RWPE2 (cell line): Measurements from ENCODE around the gene ZCCHC10.
"Not testable (repeated sequence)": the region's sequence is repeated elsewhere in the genome, so short reads cannot be mapped to it uniquely, and the experiment has no call there.

Experiments used
- ATAC-seq: fragments of 200-7000 bp; cut with Tn5 transposase; 3 replicates; pipeline ENCODE4 v1.9.1; 2021; ENCODE audit warnings: low read depth
- DNase-seq: peaks from one replicate; pipeline ENCODE4 v3.0.0-alpha.2; 2020; ENCODE audit warnings: low spot score
- H3K27ac ChIP-seq: fragments of 450-650 bp; 2 replicates; pipeline ENCODE4 v1.5.1; 2017; ENCODE audit warnings: mild to moderate bottlenecking; ENCODE audit not compliant: poor library complexity, severe bottlenecking
- H3K27me3 ChIP-seq: fragments of 250-450 bp; sonication (Bioruptor Pico); 2 replicates; pipeline ENCODE4 v1.5.1; 2021; ENCODE audit warnings: mild to moderate bottlenecking, moderate library complexity; ENCODE audit not compliant: insufficient read depth, poor library complexity, severe bottlenecking
- H3K36me3 ChIP-seq: fragments of 250-450 bp; sonication (Bioruptor Pico); 2 replicates; pipeline ENCODE4 v1.5.1; 2020; ENCODE audit warnings: low read depth, mild to moderate bottlenecking, moderate library complexity
- H3K4me1 ChIP-seq: fragments of 250-450 bp; sonication (Bioruptor Pico); 2 replicates; pipeline ENCODE4 v1.5.1; 2021; ENCODE audit warnings: mild to moderate bottlenecking, moderate library complexity; ENCODE audit not compliant: insufficient read depth, poor library complexity, severe bottlenecking
- H3K4me3 ChIP-seq: fragments of 250-450 bp; sonication (Bioruptor Pico); 2 replicates; pipeline ENCODE4 v1.5.1; 2021; ENCODE audit warnings: mild to moderate bottlenecking, moderate library complexity; ENCODE audit not compliant: severe bottlenecking
- H3K9me3 ChIP-seq: fragments of 250-450 bp; sonication (Bioruptor Pico); 2 replicates; pipeline ENCODE4 v1.5.1; 2021; ENCODE audit warnings: mild to moderate bottlenecking, moderate library complexity; ENCODE audit not compliant: severe bottlenecking
- TF ChIP-seq, protein P1 (sequence below): fragments of 450-650 bp; IDR thresholded peaks from one replicate; pipeline ENCODE4 v1.5.1; 2017; ENCODE audit warnings: mild to moderate bottlenecking, moderate library complexity; ENCODE audit not compliant: poor library complexity, severe bottlenecking

The ZCCHC10 gene

DNA sequence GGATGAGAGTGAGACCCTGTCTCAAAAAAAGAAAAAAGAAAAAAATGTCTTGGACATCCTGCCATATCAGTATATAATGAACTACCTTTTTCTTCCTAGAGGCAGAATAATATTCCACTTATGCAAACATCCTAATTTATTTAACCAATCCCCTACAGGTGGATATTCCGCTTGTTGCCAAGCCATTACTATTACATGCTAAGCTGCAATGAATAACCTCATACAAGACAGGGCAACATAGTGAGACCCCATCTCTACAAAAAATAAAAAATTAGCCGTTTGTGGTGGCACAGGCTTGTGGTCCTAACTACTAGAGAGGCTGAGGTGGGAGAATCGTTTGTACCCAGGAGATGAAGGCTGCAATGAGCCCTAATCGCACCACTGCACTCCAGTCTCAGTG lies 61.2 kb downstream of the ZCCHC10 start:
- H3K36me3 ChIP-seq = peaks cover 11% of the 10 kb centered on the region
- TF ChIP-seq, protein P1, sequence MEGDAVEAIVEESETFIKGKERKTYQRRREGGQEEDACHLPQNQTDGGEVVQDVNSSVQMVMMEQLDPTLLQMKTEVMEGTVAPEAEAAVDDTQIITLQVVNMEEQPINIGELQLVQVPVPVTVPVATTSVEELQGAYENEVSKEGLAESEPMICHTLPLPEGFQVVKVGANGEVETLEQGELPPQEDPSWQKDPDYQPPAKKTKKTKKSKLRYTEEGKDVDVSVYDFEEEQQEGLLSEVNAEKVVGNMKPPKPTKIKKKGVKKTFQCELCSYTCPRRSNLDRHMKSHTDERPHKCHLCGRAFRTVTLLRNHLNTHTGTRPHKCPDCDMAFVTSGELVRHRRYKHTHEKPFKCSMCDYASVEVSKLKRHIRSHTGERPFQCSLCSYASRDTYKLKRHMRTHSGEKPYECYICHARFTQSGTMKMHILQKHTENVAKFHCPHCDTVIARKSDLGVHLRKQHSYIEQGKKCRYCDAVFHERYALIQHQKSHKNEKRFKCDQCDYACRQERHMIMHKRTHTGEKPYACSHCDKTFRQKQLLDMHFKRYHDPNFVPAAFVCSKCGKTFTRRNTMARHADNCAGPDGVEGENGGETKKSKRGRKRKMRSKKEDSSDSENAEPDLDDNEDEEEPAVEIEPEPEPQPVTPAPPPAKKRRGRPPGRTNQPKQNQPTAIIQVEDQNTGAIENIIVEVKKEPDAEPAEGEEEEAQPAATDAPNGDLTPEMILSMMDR = no peak
- no peaks in the 10 kb centered on the region for H3K9me3 ChIP-seq
- no peak for ATAC-seq
- no peak for DNase-seq
- no peak overlapping the region for H3K4me3 ChIP-seq
- peaks cover 22% of the 10 kb centered on the region for H3K4me1 ChIP-seq
- no peak overlapping the region for H3K27ac ChIP-seq
- no peaks in the 10 kb centered on the region for H3K27me3 ChIP-seq

DNA sequence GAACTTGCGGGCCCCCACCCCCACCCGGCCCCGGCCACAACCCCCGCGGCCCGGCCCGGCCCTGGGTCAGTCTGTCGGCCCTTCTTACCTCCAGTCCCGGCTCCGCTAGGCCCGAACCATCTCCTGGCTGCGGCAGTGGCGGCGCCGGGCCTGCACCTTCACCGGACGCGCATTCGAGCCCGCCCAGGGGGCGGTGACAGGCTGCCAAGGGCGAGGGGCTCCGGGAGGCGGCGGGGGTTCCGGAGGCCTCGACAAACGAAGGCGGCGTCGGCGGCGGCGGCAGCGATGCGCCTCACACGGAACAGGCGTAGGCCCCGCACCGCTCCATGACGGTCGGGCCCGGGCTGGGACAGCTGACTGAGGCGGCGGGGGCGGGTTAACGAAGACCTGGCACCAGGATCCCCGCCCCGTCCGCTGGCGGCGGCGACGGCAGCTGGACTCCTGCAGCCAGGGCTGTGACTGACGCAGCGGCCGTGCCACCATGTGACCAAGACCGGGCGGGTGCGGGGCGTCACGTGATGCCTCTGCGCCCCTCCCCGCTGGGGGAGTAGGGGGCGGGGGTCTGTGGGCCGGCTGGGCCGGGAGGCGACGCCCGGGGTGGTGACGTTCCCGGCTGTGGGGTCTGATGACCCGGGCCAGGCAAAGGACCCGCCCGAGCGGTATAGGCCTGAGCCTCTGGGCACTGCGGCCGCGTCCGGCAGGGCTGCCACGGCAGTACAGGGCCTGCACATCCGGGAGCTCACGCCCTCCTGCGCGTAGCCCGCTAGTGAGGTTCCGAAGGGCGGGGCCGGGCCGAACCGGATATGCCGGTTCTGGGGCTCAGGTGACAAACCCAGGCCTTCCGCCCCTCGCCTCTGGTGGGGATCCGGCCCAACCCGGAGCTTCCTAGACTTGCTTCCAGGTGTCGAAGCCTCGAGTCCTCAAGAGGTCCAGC lies 62.9 kb downstream of the ZCCHC10 start, which contains the start of gene AFF4:
TSS of gene AFF4 (minus strand) at position 464 of the 934 bp plus-strand sequence. CDS start 26,445 bp downstream, outside the sequence.
- DNase-seq (peak; percentile 98), ATAC-seq (peak; percentile 91)
- Histone ChIP-seq H3K27me3 (no peaks in the 10 kb centered on the region), H3K36me3 (peaks cover 22% of the 10 kb centered on the region), H3K9me3 (no peaks in the 10 kb centered on the region), H3K4me1 (peaks cover 24% of the 10 kb centered on the region), H3K27ac (peak within 1 kb of the TSS; percentile 80), H3K4me3 (peak within 1 kb of the TSS; percentile 90)
- TF ChIP-seq, protein P1 = no peak

DNA sequence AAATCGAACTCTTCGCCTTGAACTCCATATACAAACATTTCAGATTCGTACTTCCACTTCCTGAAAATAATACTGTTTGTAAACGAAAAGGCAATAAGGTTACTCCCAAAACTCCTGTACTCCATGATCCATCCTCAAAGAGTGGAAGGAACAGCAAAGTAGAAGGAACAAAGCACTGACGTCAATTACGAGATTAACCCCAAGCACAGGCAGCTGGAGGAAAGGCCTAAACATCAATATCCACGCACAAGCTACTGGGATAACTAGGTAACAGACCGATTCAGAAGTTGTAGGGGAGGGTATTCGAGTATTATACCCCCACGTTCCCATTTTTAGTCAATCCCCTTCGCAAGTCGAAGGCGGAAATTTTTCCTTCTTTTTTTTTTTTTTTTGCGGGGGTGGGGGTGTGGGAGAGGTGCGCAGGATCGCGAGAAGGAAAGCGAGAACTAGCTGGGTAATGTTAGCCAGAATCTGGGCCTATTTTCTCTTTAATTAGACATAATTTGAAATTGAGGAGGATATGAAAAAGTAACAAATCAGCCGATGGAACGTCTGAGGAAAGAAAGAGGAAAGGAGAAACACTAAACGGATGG lies 63.8 kb downstream of the ZCCHC10 start:
- TF ChIP-seq, protein P1 = no peak
- no peak for DNase-seq
- H3K4me1 ChIP-seq = peaks cover 24% of the 10 kb centered on the region
- peak overlapping the region; percentile 80 for H3K27ac ChIP-seq
- H3K36me3 ChIP-seq = peaks cover 24% of the 10 kb centered on the region
- no peak for ATAC-seq
- H3K4me3 ChIP-seq = peak overlapping the region; percentile 90
- H3K9me3 ChIP-seq = no peaks in the 10 kb centered on the region
- no peaks in the 10 kb centered on the region for H3K27me3 ChIP-seq

DNA sequence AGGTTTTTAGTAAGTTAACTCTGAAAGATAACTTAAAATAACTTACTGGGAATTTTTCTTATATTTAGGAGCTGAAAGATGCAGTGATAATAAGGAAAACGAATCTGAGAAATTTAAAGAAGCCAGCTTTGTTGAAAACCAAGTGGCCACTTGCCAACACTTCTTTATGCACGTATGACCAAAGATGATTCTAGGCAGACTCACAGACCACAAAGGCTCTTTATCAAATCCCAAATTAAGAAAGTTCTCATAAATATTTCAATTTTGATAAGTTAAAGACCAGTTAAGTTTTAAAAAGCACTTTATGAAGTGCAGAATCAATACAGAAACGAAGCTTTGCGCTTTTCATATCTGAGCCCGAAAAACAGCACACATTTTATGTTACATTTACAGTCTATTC lies 64.5 kb downstream of the ZCCHC10 start:
- no peak for DNase-seq
- ATAC-seq = no peak
- Histone ChIP-seq H3K4me3 (peak overlapping the region; percentile 90), H3K9me3 (no peaks in the 10 kb centered on the region), H3K36me3 (peaks cover 24% of the 10 kb centered on the region), H3K4me1 (peaks cover 24% of the 10 kb centered on the region), H3K27ac (peak overlapping the region; percentile 80), H3K27me3 (no peaks in the 10 kb centered on the region)
- TF ChIP-seq, protein P1 = no peak

DNA sequence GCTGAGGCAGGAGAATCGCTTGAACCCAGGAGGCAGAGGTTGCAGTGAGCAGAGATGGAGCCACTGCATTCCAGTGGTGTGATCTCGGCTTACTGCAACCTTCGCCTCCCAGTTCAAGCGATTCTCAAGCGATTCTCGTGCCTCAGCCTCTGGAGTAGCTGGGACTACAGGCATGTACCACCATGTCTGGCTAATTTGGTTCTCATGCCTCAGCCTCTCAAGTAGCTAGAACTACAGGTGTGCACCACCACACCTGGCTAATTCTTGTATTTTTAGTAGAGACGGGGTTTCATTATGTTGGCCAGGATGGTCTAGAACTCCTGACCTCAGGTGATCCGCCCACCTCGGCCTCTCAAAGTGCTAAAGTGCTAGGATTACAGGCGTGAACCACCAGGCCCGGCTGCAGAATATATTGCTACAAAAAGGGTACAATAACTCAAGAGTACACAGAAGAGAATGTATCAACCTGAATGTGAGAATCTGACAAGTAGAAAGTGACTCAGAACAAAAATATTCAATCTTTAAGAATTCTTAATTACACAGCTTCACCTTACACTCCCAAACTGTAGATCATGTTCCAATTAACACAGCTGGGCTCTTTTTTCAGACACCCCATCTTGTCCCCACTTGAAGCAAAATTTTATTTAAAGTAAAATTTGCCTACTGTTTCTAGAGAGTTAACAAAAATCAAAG lies 65.1 kb downstream of the ZCCHC10 start:
- Histone ChIP-seq H3K27ac (peak overlapping the region; percentile 80), H3K4me3 (peak overlapping the region; percentile 90), H3K36me3 (peaks cover 24% of the 10 kb centered on the region), H3K4me1 (peaks cover 24% of the 10 kb centered on the region)
- not testable (repeated sequence) for DNase-seq, H3K27me3 ChIP-seq, H3K9me3 ChIP-seq
- 0 out of 3 replicates have a peak, but pooled peaks have one; percentile 4 for ATAC-seq

DNA sequence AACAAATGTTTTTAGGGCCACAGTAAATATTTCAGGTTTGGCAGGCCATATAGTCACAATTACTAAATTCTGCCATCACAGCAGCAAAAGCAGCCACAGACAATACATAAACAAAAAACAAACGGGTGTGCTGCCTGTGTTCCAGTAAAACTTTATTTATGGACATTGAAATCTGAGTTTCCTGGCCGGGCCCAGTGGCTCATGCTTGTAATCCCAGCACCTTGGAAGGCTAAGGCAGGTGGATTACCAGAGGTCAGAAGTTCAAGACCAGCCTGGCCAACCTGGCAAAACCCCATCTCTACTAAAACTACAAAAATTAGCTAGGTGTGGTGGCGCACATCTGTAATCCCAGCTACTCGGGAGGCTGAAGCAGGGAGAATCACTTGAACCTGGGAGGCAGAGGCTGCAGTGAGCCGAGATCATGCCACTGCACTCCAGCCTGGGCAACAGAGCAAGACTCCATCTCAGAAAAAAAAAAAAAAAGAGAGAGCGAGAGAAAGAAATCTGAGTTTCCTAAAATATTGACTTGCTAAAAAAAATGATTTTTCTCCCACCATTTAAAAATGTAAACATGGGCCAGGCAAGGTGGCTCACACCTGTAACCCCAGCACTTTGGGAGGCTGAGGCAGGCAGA lies 70.1 kb downstream of the ZCCHC10 start:
- Histone ChIP-seq H3K36me3 (peaks cover 56% of the 10 kb centered on the region), H3K4me1 (peaks cover 14% of the 10 kb centered on the region)
- H3K4me3 ChIP-seq, H3K9me3 ChIP-seq, DNase-seq, H3K27ac ChIP-seq, ATAC-seq, H3K27me3 ChIP-seq: not testable (repeated sequence)
